SK-N-SH (cell line): ENCODE measurements around the gene WDR77. TPM values are rescaled to one million over a fixed set of nuclear protein-coding genes. Genes with fewer than 3 reads are reported as not detected.

Source experiments
- CTCF ChIA-PET: fragments of 300-600, 350-600 bp; formaldehyde crosslinking; extraction: SDS; loops from one replicate; lab custom pipeline; 2021; lab: Yijun Ruan, JAX
- POLR2A ChIA-PET: fragments of 350-600 bp; sonication (Branson Sonifier 250); formaldehyde crosslinking; extraction: SDS; loops from one replicate; lab custom pipeline; 2020; ENCODE audit warnings: antibody characterized with exemption, inconsistent platforms; lab: Yijun Ruan, JAX
- DNase-seq: peaks from one replicate; pipeline ENCODE4 v3.0.0; 2012
- H2AFZ ChIP-seq: fragments of 200-600 bp; sonication (generic); 2 replicates; pipeline ENCODE4 v1.8.1; 2016; ENCODE audit warnings: antibody characterized with exemption, mild to moderate bottlenecking, low read depth
- H3F3A ChIP-seq: fragments of 200-600 bp; sonication (generic); replicated peaks from 2 replicates; pipeline ENCODE3; 2016; ENCODE audit warnings: antibody characterized with exemption, mild to moderate bottlenecking; ENCODE audit not compliant: insufficient read depth
- H3K27ac ChIP-seq, 2 experiments: fragments of 200-500 bp in 1 of 2; fragments of 200-600 bp in 1 of 2; sonication (Bioruptor generic) in 1 of 2; sonication (generic), shearing (Covaris generic) in 1 of 2; 2 replicates each; pipeline versions ENCODE4 v1.5.1 to v1.6.1; 2014 to 2016; ENCODE audit warnings: low read depth in 2 of 2, inconsistent platforms in 1 of 2, low read length in 1 of 2, mild to moderate bottlenecking in 1 of 2, mixed read lengths in 1 of 2
- H3K27me3 ChIP-seq: fragments of 200-600 bp; sonication (generic), shearing (Covaris generic); 2 replicates; pipeline ENCODE4 v1.6.1; 2016; ENCODE audit warnings: mixed run types; ENCODE audit not compliant: insufficient read depth
- H3K36me3 ChIP-seq, 2 experiments: fragments of 200-500 bp in 1 of 2; fragments of 200-600 bp in 1 of 2; sonication (Bioruptor generic) in 1 of 2; sonication (generic) in 1 of 2; replicated peaks in 1 of 2; 2 replicates each; pipeline versions ENCODE3 to v1.5.1; 2014 to 2016; ENCODE audit warnings: low read length in 1 of 2, mild to moderate bottlenecking in 1 of 2; ENCODE audit not compliant: insufficient read depth in 2 of 2, control insufficient read depth in 1 of 2
- H3K4me1 ChIP-seq, 2 experiments: fragments of 200-500 bp in 1 of 2; fragments of 200-600 bp in 1 of 2; sonication (Bioruptor generic) in 1 of 2; sonication (generic), shearing (Covaris generic) in 1 of 2; 2 replicates each; pipeline versions ENCODE4 v1.5.1 to v1.6.1; 2014 to 2016; ENCODE audit warnings: low read depth in 1 of 2, low read length in 1 of 2, mixed run types in 1 of 2; ENCODE audit not compliant: insufficient read depth in 2 of 2, control insufficient read depth in 1 of 2
- H3K4me2 ChIP-seq: fragments of 200-600 bp; sonication (generic), shearing (Covaris generic); 2 replicates; pipeline ENCODE4 v1.6.1; 2017; ENCODE audit warnings: mixed run types
- H3K4me3 ChIP-seq, 2 experiments: fragments of 200-500 bp in 1 of 2; fragments of 200-600 bp in 1 of 2; sonication (Bioruptor generic) in 1 of 2; sonication (generic), shearing (Covaris generic) in 1 of 2; 2 replicates each; pipeline versions ENCODE4 v1.5.1 to v1.8.1; 2014 to 2016; ENCODE audit warnings: low read depth in 2 of 2, inconsistent platforms in 1 of 2, low read length in 1 of 2, mild to moderate bottlenecking in 1 of 2, mixed read lengths in 1 of 2, moderate library complexity in 1 of 2
- H3K79me2 ChIP-seq: fragments of 200-600 bp; sonication (generic); 2 replicates; pipeline ENCODE4 v1.8.1; 2017; ENCODE audit warnings: mild to moderate bottlenecking; ENCODE audit not compliant: insufficient read depth
- H3K9ac ChIP-seq: fragments of 200-600 bp; sonication (generic); 2 replicates; pipeline ENCODE4 v1.6.1; 2017; ENCODE audit warnings: mixed run types
- H3K9me2 ChIP-seq: fragments of 200-600 bp; sonication (generic); 2 replicates; pipeline ENCODE4 v1.6.1; 2017; ENCODE audit warnings: mixed run types
- H3K9me3 ChIP-seq: fragments of 200-600 bp; sonication (generic); 2 replicates; pipeline ENCODE4 v1.6.1; 2017; ENCODE audit warnings: mixed run types, mild to moderate bottlenecking, moderate library complexity
- H4K20me1 ChIP-seq: fragments of 200-600 bp; sonication (generic); 2 replicates; pipeline ENCODE4 v1.6.1; 2017; ENCODE audit warnings: mild to moderate bottlenecking, mixed run types; ENCODE audit not compliant: insufficient read depth
- ELF1 ChIP-seq: IDR thresholded peaks from 2 replicates; pipeline ENCODE4 v1.4.0; 2012
- EZH2phosphoT487 ChIP-seq: fragments of 200-600 bp; sonication (generic); IDR thresholded peaks from 2 replicates; pipeline ENCODE4 v1.6.1; 2017; ENCODE audit warnings: low read depth, mixed run types, mild to moderate bottlenecking, antibody characterized with exemption, moderate library complexity, borderline replicate concordance
- FOXM1 ChIP-seq: IDR thresholded peaks from 2 replicates; pipeline ENCODE4 v1.4.0; 2012; ENCODE audit warnings: low read depth, mild to moderate bottlenecking
- GABPA ChIP-seq: IDR thresholded peaks from 2 replicates; pipeline ENCODE4 v1.4.0; 2012; ENCODE audit warnings: low read depth, mild to moderate bottlenecking
- JUND ChIP-seq: IDR thresholded peaks from 2 replicates; pipeline ENCODE4 v1.4.0; 2012
- MAX ChIP-seq: IDR thresholded peaks from 2 replicates; pipeline ENCODE4 v1.4.0; 2012; ENCODE audit warnings: low read depth
- MEF2A ChIP-seq: IDR thresholded peaks from 2 replicates; pipeline ENCODE4 v1.4.0; 2012; ENCODE audit warnings: low read depth, borderline replicate concordance
- MXI1 ChIP-seq: IDR thresholded peaks from 2 replicates; pipeline ENCODE4 v1.6.1; 2012; ENCODE audit warnings: mild to moderate bottlenecking, low read depth, low read length, improper control_type of control experiment
- NRF1 ChIP-seq: IDR thresholded peaks from 2 replicates; pipeline ENCODE4 v1.6.1; 2012; ENCODE audit warnings: low read depth, mild to moderate bottlenecking, low read length
- PBX3 ChIP-seq: IDR thresholded peaks from 2 replicates; pipeline ENCODE4; 2012
- POLR2AphosphoS5 ChIP-seq: IDR thresholded peaks from 2 replicates; pipeline ENCODE4 v1.6.1; 2012; ENCODE audit warnings: low read depth, low read length
- RAD21 ChIP-seq: IDR thresholded peaks from 2 replicates; pipeline ENCODE4 v1.6.1; 2012; ENCODE audit warnings: mild to moderate bottlenecking, low read length
- REST ChIP-seq: IDR thresholded peaks from 2 replicates; pipeline ENCODE4 v1.6.1; 2012; ENCODE audit warnings: mild to moderate bottlenecking, low read depth, low read length, moderate library complexity
- RXRA ChIP-seq: IDR thresholded peaks from 2 replicates; pipeline ENCODE4 v1.4.0; 2012; ENCODE audit warnings: low read depth, mild to moderate bottlenecking, borderline replicate concordance
- SIN3A ChIP-seq: IDR thresholded peaks from 2 replicates; pipeline ENCODE4 v1.6.1; 2012; ENCODE audit warnings: low read depth, mild to moderate bottlenecking, low read length, moderate library complexity, borderline replicate concordance
- TEAD4 ChIP-seq: IDR thresholded peaks from 2 replicates; pipeline ENCODE4 v1.4.0; 2012; ENCODE audit warnings: mild to moderate bottlenecking, borderline replicate concordance; ENCODE audit not compliant: insufficient read depth
- USF1 ChIP-seq: IDR thresholded peaks from 2 replicates; pipeline ENCODE4 v1.4.0; 2012; ENCODE audit warnings: low read depth, borderline replicate concordance
- USF2 ChIP-seq: fragments of 150-350 bp; IDR thresholded peaks from 2 replicates; pipeline ENCODE4 v1.6.1; 2017; ENCODE audit warnings: antibody characterized with exemption, low read length, low read depth, borderline replicate concordance
- YY1 ChIP-seq: IDR thresholded peaks from 2 replicates; pipeline ENCODE4 v1.4.0; 2012; ENCODE audit warnings: low read depth, mild to moderate bottlenecking
- WGBS: methylation state at CpG from one replicate; pipeline ENCODE4 v1.1.6; 2017; ENCODE audit warnings: low lambda C conversion rate; 5-methylcytosine and 5-hydroxymethylcytosine counted together
- polyA plus RNA-seq, 3 experiments: library from polyadenylated mRNA; depleted of rRNA; stranded (reverse); fragments of >200 nt; gene quantifications; 2 replicates each; pipeline ENCODE4 v1.2.3, GENCODE V29; 2012

WDR77 gene
- polyA plus RNA-seq, 1 of the 3 experiments (the other 2 are of a cell fraction): 97.1 TPM

GRCh38 chr1:111469539-111469938, 20.5 kb upstream of the WDR77 start (continued):
- TF ChIP-seq TEAD4: no peak
- TF ChIP-seq GABPA: no peak
- no peak for TF ChIP-seq REST

- Histone ChIP-seq H3K4me2 (no peak overlapping the region), H3K27me3 (no peaks in the 10 kb centered on the region), H3K9ac (no peak overlapping the region), H3K79me2 (no peaks in the 10 kb centered on the region), H3K9me2 (no peaks in the 10 kb centered on the region), H3K27ac (no peak overlapping the region), H3K4me3 (no peak overlapping the region), H3K4me1 (no peaks in the 10 kb centered on the region), H3K36me3 (peaks cover 13% of the 10 kb centered on the region in 2 experiments), H3K9me3 (no peaks in the 10 kb centered on the region), H4K20me1 (no peaks in the 10 kb centered on the region), H3F3A (no peaks in the 10 kb centered on the region), H2AFZ (no peak overlapping the region)
- no peak for DNase-seq
- ChIA-PET POLR2A (no interaction called here), CTCF (interaction anchor here (0.5 to 1.6 kb wide), 2 partner anchors 40 to 287 kb away, joined by 4 to 6 read pairs; partner anchors contain the start of gene DDX20)
- TF ChIP-seq TEAD4 (no peak), GABPA (no peak), RAD21 (no peak), JUND (no peak), EZH2phosphoT487 (no peak), MXI1 (no peak), ELF1 (no peak), YY1 (no peak), FOXM1 (no peak)
Measured at GRCh38 chr1:111468717-111469100, 19.7 kb upstream of the WDR77 start.

GRCh38 chr1:111467865-111468716, 19.0 kb upstream of the WDR77 start:
- H3K36me3 ChIP-seq: peaks cover 13% of the 10 kb centered on the region in 2 experiments
- no peak overlapping the region for H3K4me2 ChIP-seq
- DNase-seq: no peak
- ChIA-PET CTCF (interaction anchor here (1.6 kb wide), 1 partner anchor 40 kb away, joined by 6 read pairs; no protein-coding TSS in a partner anchor), POLR2A (no interaction called here)
- H3K4me3 ChIP-seq: no peak overlapping the region
- no peak overlapping the region for H3K27ac ChIP-seq
- no peaks in the 10 kb centered on the region for H3K27me3 ChIP-seq
- no peaks in the 10 kb centered on the region for H3K79me2 ChIP-seq
- H2AFZ ChIP-seq: no peak overlapping the region
- H4K20me1 ChIP-seq: no peaks in the 10 kb centered on the region
- H3K9ac ChIP-seq: no peak overlapping the region
- H3K9me2 ChIP-seq: no peaks in the 10 kb centered on the region
- WGBS: 87% methylated on average over 2 of the region's 2 CpGs
- peaks cover 4% of the 10 kb centered on the region for H3F3A ChIP-seq
- H3K4me1 ChIP-seq: peaks cover 0 to under 1% of the 10 kb centered on the region in 2 experiments; a peak in 1 of 4 replicates
- H3K9me3 ChIP-seq: no peaks in the 10 kb centered on the region
- TF ChIP-seq RXRA (no peak), RAD21 (no peak), PBX3 (no peak), TEAD4 (no peak), NRF1 (no peak), EZH2phosphoT487 (no peak), SIN3A (no peak), MAX (no peak), USF1 (no peak), USF2 (no peak), POLR2AphosphoS5 (no peak), MEF2A (no peak)
